HG02840 (cell line): Measurements from ENCODE around the gene CALCOCO2.
"Not testable (repeated sequence)": the region's sequence is repeated elsewhere in the genome, so short reads cannot be mapped to it uniquely, and the experiment has no call there.

Source experiments
- ATAC-seq: cut with Tn5 transposase; IDR thresholded peaks from one replicate; pipeline ENCODE4 v1.9.1; 2021; ENCODE audit warnings: mild to moderate bottlenecking, moderate library complexity, moderate number of reproducible peaks; ENCODE audit not compliant: unreplicated experiment, low FRiP score

CALCOCO2 gene

GRCh38 chr17:48830840-48831548 is at the start of gene CALCOCO2:
Gene CALCOCO2, plus strand, starts transcription at chr17:48831035. Its CDS starts 10,673 bp downstream, at chr17:48841708.
- peak; percentile 62 for ATAC-seq

- ATAC-seq, result no peak
Observed at GRCh38 chr17:48787828-48788227, 43.0 kb upstream of the CALCOCO2 start.

- no peak for ATAC-seq
Observed at GRCh38 chr17:48790607-48791127, 40.2 kb upstream of the CALCOCO2 start.

GRCh38 chr17:48791128-48792032 is 39.5 kb upstream of the CALCOCO2 start:
- no peak for ATAC-seq

GRCh38 chr17:48792033-48792798 is 38.6 kb upstream of the CALCOCO2 start:
- no peak for ATAC-seq

- ATAC-seq, result no peak
Observed at GRCh38 chr17:48795444-48796162, 35.2 kb upstream of the CALCOCO2 start.

GRCh38 chr17:48796163-48796522 is 34.7 kb upstream of the CALCOCO2 start:
- ATAC-seq, result not testable (repeated sequence)

- ATAC-seq, result no peak
Observed at GRCh38 chr17:48799069-48799723, 31.6 kb upstream of the CALCOCO2 start.

- no peak for ATAC-seq
Observed at GRCh38 chr17:48800626-48801217, 30.1 kb upstream of the CALCOCO2 start.

GRCh38 chr17:48804936-48805411 is 25.9 kb upstream of the CALCOCO2 start:
- ATAC-seq, result no peak

GRCh38 chr17:48809182-48809581 is 21.7 kb upstream of the CALCOCO2 start:
- ATAC-seq, result no peak

- no peak for ATAC-seq
Observed at GRCh38 chr17:48812001-48812400, 18.8 kb upstream of the CALCOCO2 start.

- ATAC-seq, result no peak
Observed at GRCh38 chr17:48814504-48814903, 16.3 kb upstream of the CALCOCO2 start.

GRCh38 chr17:48815311-48815710 is 15.5 kb upstream of the CALCOCO2 start:
- no peak for ATAC-seq

- no peak for ATAC-seq
Observed at GRCh38 chr17:48816438-48816773, 14.4 kb upstream of the CALCOCO2 start.

GRCh38 chr17:48816774-48817590 is 13.9 kb upstream of the CALCOCO2 start, which contains the start of gene TTLL6:
Gene TTLL6, minus strand, starts transcription at chr17:48817229. Its CDS starts 157 bp downstream, at chr17:48817072.
- ATAC-seq, result peak; percentile 82

- ATAC-seq, result no peak
Observed at GRCh38 chr17:48818361-48818841, 12.4 kb upstream of the CALCOCO2 start.

- no peak for ATAC-seq
Observed at GRCh38 chr17:48819466-48819865, 11.4 kb upstream of the CALCOCO2 start.
